Neural progenitor cell (in vitro differentiated cells): Measurements from ENCODE around the gene ELAPOR2. TPM values are rescaled to one million over a fixed set of nuclear protein-coding genes. Genes with fewer than 3 reads are reported as not detected.
"Not testable (repeated sequence)": the region's sequence is repeated elsewhere in the genome, so short reads cannot be mapped to it uniquely, and the experiment has no call there.

ENCODE experiments used
- DNase-seq: peaks from one replicate; pipeline ENCODE4 v3.0.0-alpha.2; 2016; ENCODE audit warnings: low spot score
- H2AFZ ChIP-seq: fragments of 200-600 bp; sonication (generic); replicated peaks from 2 replicates; pipeline ENCODE4 v1.6.1; 2016; ENCODE audit warnings: antibody characterized with exemption
- H3F3A ChIP-seq: fragments of 200-600 bp; sonication (generic); 2 replicates; pipeline ENCODE4 v1.6.1; 2016; ENCODE audit warnings: antibody characterized with exemption, low read depth
- H3K27ac ChIP-seq: fragments of 200-600 bp; sonication (generic); 2 replicates; pipeline ENCODE4 v1.5.1; 2016; ENCODE audit warnings: mild to moderate bottlenecking
- H3K27me3 ChIP-seq: fragments of 200-600 bp; sonication (generic); 2 replicates; pipeline ENCODE4 v1.6.1; 2016; ENCODE audit warnings: mild to moderate bottlenecking, moderate library complexity
- H3K36me3 ChIP-seq: fragments of 200-600 bp; sonication (generic); 2 replicates; pipeline ENCODE4 v1.5.1; 2016
- H3K4me1 ChIP-seq: fragments of 200-600 bp; sonication (generic); 2 replicates; pipeline ENCODE4 v1.6.1; 2016; ENCODE audit warnings: mixed run types
- H3K4me2 ChIP-seq: fragments of 200-600 bp; sonication (generic); 2 replicates; pipeline ENCODE4 v1.6.1; 2016
- H3K4me3 ChIP-seq: fragments of 200-600 bp; sonication (generic); 2 replicates; pipeline ENCODE4 v1.5.1; 2016
- H3K79me2 ChIP-seq: fragments of 200-600 bp; sonication (generic); 2 replicates; pipeline ENCODE4 v1.6.1; 2016; ENCODE audit warnings: low read depth
- H3K9ac ChIP-seq: fragments of 200-600 bp; sonication (generic); 2 replicates; pipeline ENCODE4 v1.6.1; 2016
- H3K9me3 ChIP-seq: fragments of 200-600 bp; sonication (generic); 2 replicates; pipeline ENCODE4 v1.5.1; 2016; ENCODE audit warnings: low read depth
- H4K20me1 ChIP-seq: fragments of 200-600 bp; sonication (generic); 2 replicates; pipeline ENCODE4 v1.6.1; 2016; ENCODE audit warnings: low read depth
- H3K27ac Mint-ChIP-seq: 3 replicates; pipeline ENCODE4 v1.8.0; 2021; ENCODE audit warnings: mixed read lengths
- H3K27me3 Mint-ChIP-seq: 2 replicates; pipeline ENCODE4 v1.8.0; 2022; ENCODE audit warnings: low read depth, mild to moderate bottlenecking, inconsistent platforms, moderate library complexity, mixed read lengths; ENCODE audit not compliant: insufficient read depth
- H3K36me3 Mint-ChIP-seq: 3 replicates; pipeline ENCODE4 v1.8.0; 2021; ENCODE audit warnings: mixed read lengths
- H3K4me1 Mint-ChIP-seq: 3 replicates; pipeline ENCODE4 v1.8.0; 2021; ENCODE audit warnings: mixed read lengths
- H3K4me3 Mint-ChIP-seq: 3 replicates; pipeline ENCODE4 v1.8.0; 2021; ENCODE audit warnings: mild to moderate bottlenecking, moderate library complexity, mixed read lengths
- H3K9me3 Mint-ChIP-seq: 3 replicates; pipeline ENCODE4 v1.8.0; 2020; ENCODE audit warnings: mixed read lengths
- CTCF ChIP-seq: fragments of 200-600 bp; sonication (generic); IDR thresholded peaks from 2 replicates; pipeline ENCODE4 v1.5.1; 2017; ENCODE audit warnings: antibody characterized with exemption, mild to moderate bottlenecking
- EZH2 ChIP-seq: fragments of 200-600 bp; sonication (generic); IDR thresholded peaks from 2 replicates; pipeline ENCODE4 v1.6.1; 2017; ENCODE audit warnings: antibody characterized with exemption, mild to moderate bottlenecking, moderate library complexity
- EZH2phosphoT487 ChIP-seq: fragments of 200-600 bp; sonication (generic); IDR thresholded peaks from 2 replicates; pipeline ENCODE4 v1.6.1; 2017; ENCODE audit warnings: antibody characterized with exemption
- total RNA-seq: library from RNA; depleted of rRNA; stranded (reverse); fragments of >200 nt; gene quantifications from 2 replicates; pipeline ENCODE4 v1.2.3, GENCODE V29; 2015; ENCODE audit warnings: low replicate concordance

The ELAPOR2 gene
- total RNA-seq, 1 donor from 2014 or later: 80.4 TPM

GRCh38 chr7:87105401-87105800 lies 45.9 kb upstream of the ELAPOR2 start:
- Histone ChIP-seq H3K79me2 (no peaks in the 10 kb centered on the region), H3K9ac (no peak overlapping the region), H3K27ac (no peak overlapping the region), H3K4me3 (no peak overlapping the region), H3K27me3 (no peaks in the 10 kb centered on the region), H3K4me2 (no peak overlapping the region), H3K9me3 (no peaks in the 10 kb centered on the region), H3K36me3 (no peaks in the 10 kb centered on the region), H2AFZ (no peak overlapping the region), H3K4me1 (no peaks in the 10 kb centered on the region), H3F3A (no peaks in the 10 kb centered on the region), H4K20me1 (no peaks in the 10 kb centered on the region)
- H3K27ac Mint-ChIP-seq: no peak overlapping the region
- H3K36me3 Mint-ChIP-seq: no peaks in the 10 kb centered on the region
- H3K4me1 Mint-ChIP-seq: no peaks in the 10 kb centered on the region
- H3K4me3 Mint-ChIP-seq: no peak overlapping the region
- no peaks in the 10 kb centered on the region for H3K27me3 Mint-ChIP-seq
- no peaks in the 10 kb centered on the region for H3K9me3 Mint-ChIP-seq
- DNase-seq: no peak
- no peak for TF ChIP-seq EZH2phosphoT487
- TF ChIP-seq EZH2: no peak
- TF ChIP-seq CTCF: no peak

DNA sequence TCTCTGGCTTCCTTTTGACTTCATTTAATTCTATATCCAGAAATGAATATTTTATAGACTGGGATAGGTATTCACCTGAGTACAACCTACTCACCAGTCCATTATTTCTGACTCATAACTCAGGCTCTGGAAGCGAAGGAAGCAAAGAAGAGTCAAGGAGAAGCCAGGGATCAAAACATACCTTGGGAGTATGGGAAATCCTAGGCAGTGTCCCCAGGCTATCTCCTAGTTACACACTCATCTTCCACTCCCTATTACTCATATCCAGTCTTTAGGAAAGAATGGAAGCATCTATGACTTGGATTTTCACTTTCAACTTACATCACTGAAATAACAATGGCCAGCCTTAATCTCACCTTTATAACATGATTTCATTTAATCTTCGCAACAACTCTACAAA lies 40.9 kb upstream of the ELAPOR2 start:
- no peak for DNase-seq
- no peak overlapping the region for H3K4me3 Mint-ChIP-seq
- H3K9me3 Mint-ChIP-seq: peaks cover 3% of the 10 kb centered on the region
- Histone ChIP-seq H3K27me3 (no peaks in the 10 kb centered on the region), H3F3A (no peaks in the 10 kb centered on the region), H2AFZ (no peak overlapping the region), H3K27ac (no peak overlapping the region), H3K4me1 (no peaks in the 10 kb centered on the region), H4K20me1 (no peaks in the 10 kb centered on the region), H3K9me3 (no peaks in the 10 kb centered on the region), H3K9ac (no peak overlapping the region), H3K36me3 (no peaks in the 10 kb centered on the region), H3K79me2 (no peaks in the 10 kb centered on the region), H3K4me2 (no peak overlapping the region), H3K4me3 (no peak overlapping the region)
- H3K4me1 Mint-ChIP-seq: no peaks in the 10 kb centered on the region
- TF ChIP-seq CTCF (no peak), EZH2phosphoT487 (no peak), EZH2 (no peak)
- no peaks in the 10 kb centered on the region for H3K27me3 Mint-ChIP-seq
- H3K36me3 Mint-ChIP-seq: no peaks in the 10 kb centered on the region
- no peak overlapping the region for H3K27ac Mint-ChIP-seq

GRCh38 chr7:87097375-87097774 lies 37.9 kb upstream of the ELAPOR2 start:
- H3K4me1 Mint-ChIP-seq, H3K9me3 ChIP-seq, H3F3A ChIP-seq, H3K27me3 Mint-ChIP-seq, H3K4me1 ChIP-seq, H4K20me1 ChIP-seq, H3K4me2 ChIP-seq, H3K27me3 ChIP-seq, H3K4me3 ChIP-seq, H3K4me3 Mint-ChIP-seq, H3K9me3 Mint-ChIP-seq, H3K36me3 Mint-ChIP-seq, H2AFZ ChIP-seq, H3K9ac ChIP-seq, H3K79me2 ChIP-seq, H3K27ac Mint-ChIP-seq, H3K27ac ChIP-seq, H3K36me3 ChIP-seq, DNase-seq: not testable (repeated sequence)

DNA sequence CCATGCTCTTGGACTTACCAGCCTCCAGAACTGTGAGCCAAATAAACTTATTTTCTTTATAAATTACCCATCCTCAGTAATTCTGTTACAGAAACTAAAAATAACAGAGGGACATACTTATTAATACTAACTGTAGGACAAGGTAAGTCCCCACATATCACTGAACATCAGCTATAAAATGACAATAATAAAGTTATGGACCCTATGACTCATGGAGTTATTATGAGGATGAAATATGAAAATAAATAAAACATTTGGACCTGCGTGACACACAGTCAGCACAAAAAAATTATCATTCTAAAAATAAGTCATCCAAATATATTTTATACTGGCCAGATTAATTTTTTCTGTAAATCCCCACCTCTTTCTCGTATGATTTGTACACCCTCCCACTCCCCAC lies 34.9 kb upstream of the ELAPOR2 start:
- no peaks in the 10 kb centered on the region for H3K4me1 ChIP-seq
- no peaks in the 10 kb centered on the region for H3K36me3 Mint-ChIP-seq
- H3F3A ChIP-seq: no peaks in the 10 kb centered on the region
- H3K9ac ChIP-seq: no peak overlapping the region
- H3K9me3 Mint-ChIP-seq: peaks cover 3% of the 10 kb centered on the region
- H3K9me3 ChIP-seq: no peaks in the 10 kb centered on the region
- H3K4me2 ChIP-seq: no peak overlapping the region
- no peak overlapping the region for H3K4me3 ChIP-seq
- no peak overlapping the region for H2AFZ ChIP-seq
- H3K27ac ChIP-seq: no peak overlapping the region
- H3K27ac Mint-ChIP-seq: no peak overlapping the region
- no peak overlapping the region for H3K4me3 Mint-ChIP-seq
- H3K27me3 ChIP-seq: no peaks in the 10 kb centered on the region
- no peak for DNase-seq
- no peaks in the 10 kb centered on the region for H3K79me2 ChIP-seq
- H3K36me3 ChIP-seq: no peaks in the 10 kb centered on the region
- H3K4me1 Mint-ChIP-seq: no peaks in the 10 kb centered on the region
- H4K20me1 ChIP-seq: no peaks in the 10 kb centered on the region
- no peaks in the 10 kb centered on the region for H3K27me3 Mint-ChIP-seq
- no peak for TF ChIP-seq CTCF
- TF ChIP-seq EZH2phosphoT487: no peak
- TF ChIP-seq EZH2: no peak
